ENCODE data around the gene ANKIB1.

Gene ANKIB1

GRCh38 chr7:92313055-92313454 lies 67.3 kb downstream of the ANKIB1 start:
- no peak for TF ChIP-seq CTCF (IDR thresholded peaks at IDR 0.05; ENCODE audit: low read depth, low read length, poor library complexity, severe bottlenecking)
- TF ChIP-seq EZH2phosphoT487 (IDR thresholded peaks at IDR 0.05; ENCODE audit: borderline replicate concordance, low read length): no peak
- H3F3A ChIP-seq (ENCODE audit: control insufficient read depth, insufficient read depth): no peaks in the 10 kb centered on the region
- H4K20me1 ChIP-seq (ENCODE audit: control insufficient read depth, insufficient read depth, low read depth, low read length): no peaks in the 10 kb centered on the region
- no peak overlapping the region for H3K4me3 ChIP-seq (ENCODE audit: low read length)
- H3K27ac ChIP-seq (ENCODE audit: low read depth, low read length): no peak overlapping the region
- no peak overlapping the region for H3K4me2 ChIP-seq (ENCODE audit: low read length)
- H3K36me3 ChIP-seq (ENCODE audit: control insufficient read depth, low read length): peaks cover 9% of the 10 kb centered on the region
- H3K27me3 ChIP-seq (ENCODE audit: control insufficient read depth, low read length): no peaks in the 10 kb centered on the region
- no peaks in the 10 kb centered on the region for H3K9me2 ChIP-seq (replicated peaks; ENCODE audit: control insufficient read depth, low read length)
- no peaks in the 10 kb centered on the region for H3K79me2 ChIP-seq (ENCODE audit: control insufficient read depth, low read length)
- no peaks in the 10 kb centered on the region for H3K9me3 ChIP-seq (ENCODE audit: control insufficient read depth, insufficient read depth, low read length)
- no peaks in the 10 kb centered on the region for H3K4me1 ChIP-seq (ENCODE audit: control insufficient read depth, low read length)

- H3F3A ChIP-seq (ENCODE audit: control insufficient read depth, insufficient read depth): no peaks in the 10 kb centered on the region
- no peaks in the 10 kb centered on the region for H3K9me2 ChIP-seq (replicated peaks; ENCODE audit: control insufficient read depth, low read length)
- H3K27me3 ChIP-seq (ENCODE audit: control insufficient read depth, low read length): no peaks in the 10 kb centered on the region
- H3K4me2 ChIP-seq (ENCODE audit: low read length): no peak overlapping the region
- H3K79me2 ChIP-seq (ENCODE audit: control insufficient read depth, low read length): no peaks in the 10 kb centered on the region
- H3K36me3 ChIP-seq (ENCODE audit: control insufficient read depth, low read length): peaks cover 7% of the 10 kb centered on the region
- TF ChIP-seq EZH2phosphoT487 (IDR thresholded peaks at IDR 0.05; ENCODE audit: borderline replicate concordance, low read length) (no peak), CTCF (IDR thresholded peaks at IDR 0.05; ENCODE audit: low read depth, low read length, poor library complexity, severe bottlenecking) (no peak)
- no peaks in the 10 kb centered on the region for H3K9me3 ChIP-seq (ENCODE audit: control insufficient read depth, insufficient read depth, low read length)
- no peaks in the 10 kb centered on the region for H3K4me1 ChIP-seq (ENCODE audit: control insufficient read depth, low read length)
- H3K27ac ChIP-seq (ENCODE audit: low read depth, low read length): no peak overlapping the region
- no peak overlapping the region for H3K4me3 ChIP-seq (ENCODE audit: low read length)
- no peaks in the 10 kb centered on the region for H4K20me1 ChIP-seq (ENCODE audit: control insufficient read depth, insufficient read depth, low read depth, low read length)
These were observed 73.5 kb downstream of the ANKIB1 start for GRCh38 chr7:92319243-92319642.

- Histone ChIP-seq H4K20me1 (ENCODE audit: control insufficient read depth, insufficient read depth, low read depth, low read length) (no peaks in the 10 kb centered on the region), H3K9me3 (ENCODE audit: control insufficient read depth, insufficient read depth, low read length) (no peaks in the 10 kb centered on the region), H3K4me1 (ENCODE audit: control insufficient read depth, low read length) (no peaks in the 10 kb centered on the region), H3K27me3 (ENCODE audit: control insufficient read depth, low read length) (no peaks in the 10 kb centered on the region), H3K9me2 (replicated peaks; ENCODE audit: control insufficient read depth, low read length) (no peaks in the 10 kb centered on the region), H3K27ac (ENCODE audit: low read depth, low read length) (no peak overlapping the region), H3K4me3 (ENCODE audit: low read length) (no peak overlapping the region), H3F3A (ENCODE audit: control insufficient read depth, insufficient read depth) (no peaks in the 10 kb centered on the region), H3K36me3 (ENCODE audit: control insufficient read depth, low read length) (peaks cover 8% of the 10 kb centered on the region; the same call in 1 of the 2 replicates), H3K79me2 (ENCODE audit: control insufficient read depth, low read length) (no peaks in the 10 kb centered on the region), H3K4me2 (ENCODE audit: low read length) (no peak overlapping the region)
- TF ChIP-seq CTCF (IDR thresholded peaks at IDR 0.05; ENCODE audit: low read depth, low read length, poor library complexity, severe bottlenecking) (no peak), EZH2phosphoT487 (IDR thresholded peaks at IDR 0.05; ENCODE audit: borderline replicate concordance, low read length) (no peak)
These were observed 79.4 kb downstream of the ANKIB1 start for GRCh38 chr7:92325173-92325572.

GRCh38 chr7:92325858-92326257 lies 80.1 kb downstream of the ANKIB1 start:
- H3K4me1 ChIP-seq (ENCODE audit: control insufficient read depth, low read length): no peaks in the 10 kb centered on the region
- peaks cover 5% of the 10 kb centered on the region; the same call in 1 of the 2 replicates for H3K36me3 ChIP-seq (ENCODE audit: control insufficient read depth, low read length)
- no peaks in the 10 kb centered on the region for H4K20me1 ChIP-seq (ENCODE audit: control insufficient read depth, insufficient read depth, low read depth, low read length)
- H3F3A ChIP-seq (ENCODE audit: control insufficient read depth, insufficient read depth): no peaks in the 10 kb centered on the region
- no peaks in the 10 kb centered on the region for H3K79me2 ChIP-seq (ENCODE audit: control insufficient read depth, low read length)
- no peaks in the 10 kb centered on the region for H3K9me2 ChIP-seq (replicated peaks; ENCODE audit: control insufficient read depth, low read length)
- no peak overlapping the region for H3K4me3 ChIP-seq (ENCODE audit: low read length)
- no peaks in the 10 kb centered on the region for H3K27me3 ChIP-seq (ENCODE audit: control insufficient read depth, low read length)
- no peaks in the 10 kb centered on the region for H3K9me3 ChIP-seq (ENCODE audit: control insufficient read depth, insufficient read depth, low read length)
- H3K4me2 ChIP-seq (ENCODE audit: low read length): no peak overlapping the region
- no peak overlapping the region for H3K27ac ChIP-seq (ENCODE audit: low read depth, low read length)
- TF ChIP-seq CTCF (IDR thresholded peaks at IDR 0.05; ENCODE audit: low read depth, low read length, poor library complexity, severe bottlenecking) (no peak), EZH2phosphoT487 (IDR thresholded peaks at IDR 0.05; ENCODE audit: borderline replicate concordance, low read length) (no peak)

All from DOHH2 (cell line).